ENCODE measurements around the gene KCNQ5.

KCNQ5 gene

DNA sequence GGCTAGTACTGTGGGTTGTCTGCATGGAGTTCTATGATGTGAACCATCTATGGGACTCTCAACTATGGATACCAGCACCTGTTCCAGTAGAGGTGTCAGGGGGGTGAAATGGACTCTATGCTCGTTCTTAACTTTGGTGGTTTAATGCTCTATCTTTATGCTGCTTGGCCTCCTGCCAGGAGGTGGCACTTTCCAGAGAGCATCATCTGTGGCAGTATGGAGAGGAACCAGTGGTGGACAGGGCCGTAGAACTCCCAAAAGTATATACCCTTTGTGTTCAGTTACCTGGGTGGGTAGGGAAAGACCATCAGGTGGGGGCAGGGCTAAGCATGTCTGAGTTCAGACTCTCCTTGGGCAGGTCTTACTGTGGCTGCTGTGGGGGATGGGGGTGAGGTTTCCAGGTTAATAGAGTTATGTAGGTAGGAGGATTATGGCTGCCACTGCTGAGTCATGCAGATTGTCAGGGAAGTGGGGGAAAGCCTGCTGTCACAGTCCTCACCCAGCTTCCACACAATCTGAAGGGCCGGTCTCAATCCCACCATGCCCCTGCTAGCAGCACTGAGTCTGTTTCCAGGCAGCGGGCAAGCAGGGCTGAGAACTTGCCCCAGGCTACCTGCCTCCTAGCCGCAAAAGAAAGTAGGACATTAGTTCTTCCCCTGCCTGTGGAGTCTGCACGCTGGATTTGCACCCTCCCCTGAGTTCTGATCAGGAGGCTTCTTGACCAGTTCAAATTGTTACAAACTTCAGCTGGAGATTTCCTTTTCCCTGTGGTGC, 284.0 kb downstream of the KCNQ5 start:
- DNase-seq (ENCODE audit: low spot score): no peak

DNA sequence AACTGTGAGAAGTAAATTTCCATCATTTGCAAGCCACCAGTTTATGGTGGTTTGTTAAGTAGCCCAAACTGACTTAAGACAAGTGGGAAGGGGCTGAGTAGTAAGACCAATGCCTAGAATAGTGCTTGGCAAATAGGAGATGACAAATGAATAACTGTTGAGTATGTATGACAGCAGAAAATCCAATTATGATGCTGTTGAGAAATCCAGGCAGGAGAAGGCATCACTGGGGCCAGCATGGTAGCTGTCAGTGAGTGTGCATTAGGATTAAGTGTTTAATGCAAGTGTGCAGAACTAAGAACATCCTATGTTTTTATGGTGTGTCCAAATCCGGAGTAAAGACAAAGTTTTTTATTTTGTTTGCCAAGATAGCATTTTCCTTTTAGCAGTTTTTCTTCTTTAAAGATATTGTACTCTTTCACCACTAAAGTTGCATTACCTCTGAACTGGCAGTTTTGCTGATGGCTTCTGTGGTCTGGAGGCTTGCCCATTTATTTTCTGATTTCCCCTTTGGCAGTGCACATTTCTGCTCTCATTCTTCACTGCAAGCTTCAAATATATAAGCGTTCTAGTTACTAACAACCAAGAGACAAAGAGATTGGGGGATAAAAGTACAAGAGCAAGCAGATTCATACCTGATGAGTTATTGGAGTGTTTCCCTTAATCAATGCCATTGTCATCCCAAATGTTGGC, 289.7 kb downstream of the KCNQ5 start:
- DNase-seq (ENCODE audit: low spot score): no peak

DNA sequence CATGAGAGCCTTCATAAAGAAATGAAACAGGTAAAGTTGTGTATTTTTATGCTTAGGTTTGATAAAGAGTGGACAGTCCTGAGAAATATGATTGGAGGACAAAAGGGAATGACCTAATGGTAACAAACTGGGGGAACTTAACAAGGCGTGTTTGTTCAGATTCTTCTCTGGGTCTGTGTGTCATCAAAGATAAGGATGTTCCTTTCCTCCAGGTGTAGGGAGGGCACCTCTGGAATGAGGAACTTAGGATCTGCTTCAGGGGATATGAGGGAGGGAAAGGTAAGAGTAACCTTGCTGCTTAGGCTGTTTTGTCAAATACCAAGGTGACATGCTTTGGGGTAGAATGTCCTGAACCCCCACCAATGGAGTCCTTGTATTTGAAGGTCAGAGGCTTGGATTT, 291.9 kb downstream of the KCNQ5 start:
- no peak for DNase-seq (ENCODE audit: low spot score)

DNA sequence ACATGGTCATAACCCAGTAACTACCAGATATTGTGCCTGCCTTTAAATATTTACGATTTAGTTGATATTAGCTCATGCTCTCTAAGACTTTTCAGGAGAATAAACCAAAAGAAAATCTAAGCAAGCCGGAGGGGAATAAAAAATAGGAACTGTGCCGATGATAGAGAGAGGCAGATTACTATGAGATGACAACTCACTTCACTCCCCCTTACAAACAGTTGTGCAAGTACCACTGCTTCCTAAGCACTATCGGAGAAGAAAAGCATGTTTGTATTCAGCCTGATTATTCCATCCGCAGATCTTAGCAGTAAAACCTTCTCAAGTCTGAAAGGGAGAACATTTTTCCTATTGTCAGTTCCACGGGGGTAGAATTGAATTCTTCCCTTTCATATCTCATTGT, 294.4 kb downstream of the KCNQ5 start:
- DNase-seq (ENCODE audit: low spot score): no peak

DNA sequence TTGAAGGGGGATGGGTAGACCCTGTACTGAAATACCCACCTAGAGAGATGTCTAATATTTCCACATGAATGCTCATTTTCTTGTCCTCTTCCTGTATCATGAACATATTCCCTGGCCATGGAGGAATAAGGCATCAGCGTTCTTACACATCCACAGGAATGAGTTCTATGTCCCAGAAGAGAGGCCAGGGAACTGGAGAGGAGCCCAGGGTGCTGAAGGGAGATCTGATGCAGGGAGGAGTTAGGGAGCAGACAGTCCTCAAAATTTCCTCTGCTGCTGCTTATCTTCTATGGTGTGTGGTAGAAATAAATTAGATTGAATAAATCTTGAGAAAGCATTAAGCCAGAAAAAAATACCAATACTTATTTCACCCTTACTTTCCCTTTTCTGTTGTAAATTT, 295.0 kb downstream of the KCNQ5 start:
- no peak for DNase-seq (ENCODE audit: low spot score)

DNA sequence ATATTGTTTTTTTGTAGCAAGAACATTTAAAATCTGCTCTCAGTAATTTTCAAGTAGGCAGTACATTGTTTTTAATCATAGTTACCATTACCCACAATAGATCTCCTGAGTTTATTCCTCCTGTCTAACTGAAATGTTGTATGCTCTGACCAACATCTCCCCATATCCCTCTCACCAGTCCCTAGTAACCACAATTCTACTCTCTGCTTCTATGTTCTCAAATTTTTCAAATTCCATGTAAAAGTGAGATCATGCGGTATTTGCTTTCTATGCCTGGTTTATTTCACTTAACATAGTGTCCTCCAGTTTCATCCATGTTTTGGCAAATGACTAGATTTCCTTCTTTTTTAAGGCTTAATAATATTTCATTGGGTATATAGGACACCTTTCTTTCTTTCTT, 300.5 kb downstream of the KCNQ5 start:
- no peak for DNase-seq (ENCODE audit: low spot score)

DNA sequence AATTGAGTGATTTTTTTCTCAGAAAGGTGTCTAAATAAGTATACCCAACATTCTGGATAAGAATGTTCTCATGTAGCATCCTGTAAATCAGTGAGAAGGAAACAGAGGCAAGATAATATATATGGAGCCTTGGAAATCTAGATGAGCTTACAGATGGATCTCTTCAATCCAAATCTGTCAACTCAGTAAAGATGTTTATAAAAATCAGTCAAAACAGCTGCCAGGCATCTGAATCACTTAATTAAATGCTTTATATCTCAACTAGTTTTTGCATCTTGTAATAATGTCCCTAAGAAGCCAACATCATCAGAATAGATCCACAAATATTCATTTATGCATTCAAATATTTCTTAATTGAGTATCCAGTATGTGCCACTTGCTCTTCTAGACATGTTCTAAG, 303.3 kb downstream of the KCNQ5 start:
- no peak for DNase-seq (ENCODE audit: low spot score)

DNA sequence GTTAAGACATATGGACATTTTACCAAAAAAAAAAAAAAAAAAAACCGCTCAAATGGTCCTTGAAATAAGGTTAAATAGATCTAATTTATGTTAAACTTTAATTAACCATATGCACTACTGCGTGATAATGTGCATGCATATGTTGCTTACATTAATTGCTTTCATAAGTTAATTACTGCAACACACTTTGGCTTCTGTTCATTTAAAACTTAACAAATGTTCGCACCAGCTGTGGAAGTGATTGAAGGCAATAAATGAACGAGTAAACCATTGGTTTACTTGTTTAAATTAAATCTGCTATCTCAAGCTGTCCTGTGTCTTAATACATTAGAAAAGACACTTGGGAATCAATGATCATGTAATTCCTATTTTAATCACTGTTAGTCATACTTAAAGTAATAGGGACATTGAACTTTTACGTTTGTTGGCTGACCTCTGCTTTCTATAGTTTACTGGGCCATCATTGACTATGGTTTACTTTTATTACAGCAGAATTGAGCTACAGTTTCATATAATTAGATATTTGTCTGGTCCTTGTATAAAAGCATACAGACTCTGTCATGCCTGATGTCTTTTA, 308.8 kb downstream of the KCNQ5 start:
- DNase-seq (ENCODE audit: low spot score): no peak

DNA sequence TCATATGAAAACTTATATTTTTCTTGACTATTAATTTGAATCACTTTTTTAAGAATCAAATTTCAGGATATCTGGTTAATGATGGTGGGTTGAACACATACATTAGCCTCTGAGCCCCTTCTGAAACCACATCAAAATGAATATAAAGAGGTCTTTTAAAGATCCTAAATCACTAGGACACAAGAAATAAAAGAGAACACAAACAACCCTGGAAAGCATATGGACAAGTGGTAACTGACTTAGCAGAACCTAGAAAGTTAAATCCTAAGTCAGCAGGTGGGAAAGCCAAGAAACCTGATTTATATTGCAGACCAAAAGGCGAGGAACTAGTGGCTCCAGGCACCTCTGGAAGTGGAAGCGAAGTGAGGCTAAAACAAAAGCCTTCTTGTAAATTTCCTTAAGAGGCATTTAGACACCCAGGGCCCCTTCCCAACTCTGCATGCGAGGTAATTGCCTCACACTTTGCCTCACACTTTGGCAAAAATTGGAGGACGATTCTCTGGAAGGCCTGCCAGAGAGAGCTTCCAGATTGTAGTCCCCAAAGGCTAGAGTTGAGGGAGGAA, 309.5 kb downstream of the KCNQ5 start:
- no peak for DNase-seq (ENCODE audit: low spot score)

DNA sequence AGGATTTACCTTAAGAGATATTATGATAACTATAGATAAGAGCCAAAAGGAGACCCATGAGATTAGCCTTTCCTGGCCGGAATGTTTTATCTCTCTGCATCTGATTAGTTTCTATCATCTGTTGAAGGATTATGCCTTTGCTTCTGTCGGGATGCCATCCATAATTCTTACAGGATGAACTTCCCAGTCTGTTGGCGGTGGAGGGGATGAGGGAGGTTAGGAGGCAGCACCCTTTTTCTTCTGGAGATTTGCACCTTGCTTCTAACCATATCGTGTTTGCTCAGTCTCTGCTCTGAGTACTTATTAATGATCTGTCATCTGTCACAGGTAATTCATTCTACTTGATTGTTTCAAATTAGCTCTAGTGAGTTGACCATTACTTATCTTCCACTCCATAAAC, 311.4 kb downstream of the KCNQ5 start:
- DNase-seq (ENCODE audit: low spot score): no peak

DNA sequence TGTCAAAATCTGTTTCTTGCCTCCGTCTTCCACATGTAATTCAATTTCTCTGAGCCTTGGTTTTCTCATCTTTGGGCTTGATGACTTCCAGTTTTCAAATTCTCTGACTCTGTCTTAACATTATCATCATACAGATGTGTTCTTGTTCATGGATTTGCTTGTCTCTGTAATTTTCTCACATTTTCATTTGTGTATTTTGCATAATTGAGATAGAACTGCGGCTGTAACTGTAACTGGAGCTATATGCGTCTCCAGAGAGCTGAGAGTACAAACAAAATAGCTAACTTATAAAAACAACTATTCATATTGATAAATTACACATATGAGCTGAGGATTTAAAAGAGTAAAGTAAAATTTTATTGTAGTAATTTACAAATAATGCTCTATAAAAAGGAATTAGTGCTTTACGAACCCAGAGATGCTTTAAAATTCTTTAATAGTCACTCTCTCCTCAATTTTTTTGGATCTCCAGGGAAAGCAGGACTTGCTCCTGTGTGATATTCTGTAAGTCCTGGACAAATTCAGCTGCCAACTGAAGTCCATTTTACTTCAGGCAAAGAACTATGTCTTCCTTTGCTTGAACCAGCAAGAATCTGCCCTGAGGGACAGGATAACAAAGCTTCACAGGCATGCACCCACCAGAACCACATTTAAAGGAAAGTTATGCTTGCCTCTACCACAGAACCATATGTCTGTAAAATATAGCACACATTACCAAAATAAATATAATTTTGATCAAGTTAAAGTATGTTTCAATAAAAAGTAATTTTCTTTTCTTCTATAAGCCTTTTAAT, 315.1 kb downstream of the KCNQ5 start:
- DNase-seq (ENCODE audit: low spot score): no peak

DNA sequence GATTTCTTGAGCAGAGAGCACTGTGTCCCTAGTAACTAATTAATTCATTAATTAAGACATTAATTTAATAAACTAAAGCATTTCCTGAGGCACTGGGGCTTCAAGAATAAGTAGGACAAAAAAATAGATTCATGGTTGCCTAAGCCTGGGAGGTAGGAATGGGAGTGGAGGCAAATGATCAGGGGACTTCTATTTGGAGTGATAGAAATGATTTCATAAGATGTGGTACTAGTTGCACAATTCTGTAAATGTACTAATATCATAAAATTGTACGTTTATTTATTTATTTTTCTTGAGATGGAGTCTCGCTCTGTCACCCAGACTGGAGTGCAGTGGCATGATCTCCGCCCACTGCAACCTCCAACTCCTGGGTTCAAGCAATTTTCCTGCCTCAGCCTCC, 316.2 kb downstream of the KCNQ5 start:
- no peak for DNase-seq (ENCODE audit: low spot score)

DNA sequence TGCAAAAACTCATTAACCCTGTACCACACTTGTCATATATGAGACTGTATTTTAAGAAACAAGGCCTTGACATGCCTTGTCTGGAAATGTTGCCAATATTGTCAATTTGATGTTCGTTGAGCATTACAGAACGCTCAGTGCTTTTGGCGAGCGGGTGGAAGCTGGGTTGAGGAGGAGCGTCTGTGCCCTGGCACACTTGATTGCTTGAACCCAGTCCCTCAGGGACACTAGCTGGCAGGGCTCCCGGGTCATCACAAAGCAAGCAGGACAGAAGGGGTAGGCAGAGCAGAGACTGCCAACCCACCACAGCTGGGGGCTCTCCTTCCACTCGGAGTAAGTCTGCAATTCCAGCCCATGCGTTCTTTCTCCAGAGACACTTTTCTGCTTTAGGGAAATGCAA, 317.1 kb downstream of the KCNQ5 start:
- DNase-seq (ENCODE audit: low spot score): no peak

DNA sequence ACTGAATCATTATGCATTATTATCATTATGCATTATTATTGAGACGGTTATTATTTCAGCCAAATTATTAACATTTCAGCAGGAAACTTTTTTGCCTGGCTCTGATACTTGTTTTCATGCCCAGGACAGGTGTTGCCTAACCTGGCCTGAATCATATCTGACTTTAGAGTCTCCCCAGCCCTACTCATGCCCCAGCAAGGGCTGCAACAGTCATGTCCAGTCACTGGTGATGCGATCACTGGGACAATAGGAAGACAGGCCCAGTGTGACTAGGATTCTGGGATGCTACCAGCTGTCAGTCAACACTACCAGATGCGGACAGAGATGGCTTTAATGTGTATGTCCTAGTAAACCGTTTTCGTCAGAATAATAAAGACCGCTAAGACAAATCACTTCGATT, 318.4 kb downstream of the KCNQ5 start:
- no peak for DNase-seq (ENCODE audit: low spot score)

DNA sequence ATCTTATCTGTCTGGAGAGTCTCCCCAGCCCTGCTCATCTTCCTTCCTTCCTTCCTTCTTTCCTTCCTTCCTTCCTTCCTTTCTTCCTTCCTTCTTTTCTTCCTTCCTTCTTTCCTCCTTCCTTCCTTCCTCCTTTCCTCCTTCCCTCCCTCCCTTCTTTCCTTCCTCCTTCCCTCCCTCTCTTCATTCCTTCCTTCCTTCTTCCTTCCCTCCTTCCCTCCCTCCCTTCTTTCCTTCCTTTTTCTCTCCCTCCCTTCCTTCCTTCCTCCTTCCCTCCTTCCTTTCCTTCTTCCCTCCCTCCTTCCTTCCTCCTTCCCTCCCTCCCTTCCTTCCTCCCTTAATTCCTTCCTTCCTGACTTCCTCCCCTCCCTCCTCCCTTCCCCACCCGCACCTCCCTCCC, 319.4 kb downstream of the KCNQ5 start:
- DNase-seq (ENCODE audit: low spot score): no peak

DNA sequence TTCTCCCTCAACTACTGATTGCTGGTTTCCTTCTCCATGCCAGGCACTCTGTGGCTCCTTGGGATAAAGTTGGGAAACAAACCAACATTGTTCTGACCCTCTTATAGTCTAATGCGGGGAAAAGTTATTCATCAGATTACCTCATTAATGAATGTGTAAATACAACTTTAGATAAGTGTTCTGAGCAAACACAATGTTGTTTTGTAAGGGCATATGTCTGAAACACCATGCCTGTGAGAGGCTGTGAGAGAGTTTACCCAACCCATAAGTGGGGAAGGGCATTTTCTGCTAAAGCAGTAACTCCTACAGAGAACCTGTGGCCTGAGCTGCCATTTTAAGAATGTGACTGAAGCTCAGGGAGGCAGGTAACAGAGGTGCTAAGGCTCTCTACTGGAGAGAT, 319.9 kb downstream of the KCNQ5 start:
- no peak for DNase-seq (ENCODE audit: low spot score)

DNA sequence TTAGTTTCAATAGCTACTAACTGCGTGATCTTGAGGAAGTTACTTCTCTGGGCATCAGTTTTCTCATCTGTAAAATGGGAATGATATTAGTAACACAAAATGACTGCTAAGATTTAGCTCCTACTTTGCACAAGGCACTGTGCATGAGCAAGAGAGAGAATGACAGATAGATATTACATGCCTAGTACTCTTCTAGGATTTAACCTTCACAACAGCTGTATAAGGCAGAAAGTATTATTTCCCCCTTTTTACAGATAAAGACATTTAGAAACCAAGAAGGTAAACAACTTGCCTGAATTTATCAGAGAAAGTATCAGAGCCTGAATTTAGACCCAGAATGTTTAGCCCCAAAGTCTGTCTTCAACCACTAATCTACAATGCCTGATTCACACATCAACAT, 321.8 kb downstream of the KCNQ5 start:
- no peak for DNase-seq (ENCODE audit: low spot score)

DNA sequence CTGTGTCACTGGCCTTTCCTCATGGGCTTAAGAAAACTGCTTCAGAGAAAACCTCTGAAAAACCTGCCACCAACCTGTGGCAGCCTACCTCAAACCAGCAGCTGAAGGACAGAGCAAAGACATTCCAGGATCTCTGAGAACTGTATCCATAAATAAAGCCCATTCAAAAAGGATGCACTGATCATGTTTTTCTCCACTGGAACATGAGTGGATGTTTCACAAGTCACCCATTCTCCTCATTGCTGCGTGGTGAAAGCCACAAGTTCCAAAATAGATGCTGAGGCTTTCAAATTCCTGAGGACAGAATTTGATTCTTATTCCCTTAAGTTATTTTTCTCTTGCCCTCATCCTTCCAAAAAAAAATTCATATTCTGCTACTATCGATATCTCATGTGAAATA, 322.8 kb downstream of the KCNQ5 start:
- DNase-seq (ENCODE audit: low spot score): no peak

DNA sequence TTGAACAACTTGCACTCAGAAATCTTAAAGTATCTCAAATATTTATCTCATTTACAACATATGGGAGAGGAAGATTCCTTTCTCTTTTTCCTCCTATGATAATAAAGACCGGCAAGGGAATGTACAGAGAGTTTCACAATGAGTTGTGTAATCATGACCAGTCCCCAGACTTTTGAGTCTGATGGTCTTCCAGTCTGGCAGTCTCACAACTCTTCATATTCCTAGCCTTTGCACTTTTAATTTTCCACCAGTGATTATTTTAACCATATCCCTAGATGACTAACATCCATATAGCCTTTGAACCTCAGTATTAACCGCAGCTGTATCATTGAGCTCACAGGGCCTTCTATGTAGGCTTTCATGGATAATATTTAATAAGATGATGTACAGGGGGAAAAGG, 324.9 kb downstream of the KCNQ5 start:
- DNase-seq (ENCODE audit: low spot score): no peak

DNA sequence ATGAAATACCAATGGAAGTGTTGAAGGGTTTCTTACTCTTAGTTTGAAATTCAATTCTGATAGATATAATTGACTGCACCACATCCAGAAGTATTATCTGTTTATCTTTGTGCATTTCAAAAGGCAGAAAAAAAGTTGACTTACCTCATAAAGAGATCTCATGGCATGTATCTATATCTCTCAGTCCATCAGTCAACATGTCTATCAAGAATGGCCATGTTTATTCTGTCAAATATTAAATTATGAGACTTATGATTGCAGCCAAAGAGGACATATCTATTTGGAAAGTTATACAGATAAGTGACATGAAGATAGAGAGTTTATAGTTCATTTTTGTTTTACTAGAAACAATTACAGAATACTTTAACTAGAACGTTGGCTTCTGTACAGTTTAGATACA, 325.7 kb downstream of the KCNQ5 start:
- no peak for DNase-seq (ENCODE audit: low spot score)

DNA sequence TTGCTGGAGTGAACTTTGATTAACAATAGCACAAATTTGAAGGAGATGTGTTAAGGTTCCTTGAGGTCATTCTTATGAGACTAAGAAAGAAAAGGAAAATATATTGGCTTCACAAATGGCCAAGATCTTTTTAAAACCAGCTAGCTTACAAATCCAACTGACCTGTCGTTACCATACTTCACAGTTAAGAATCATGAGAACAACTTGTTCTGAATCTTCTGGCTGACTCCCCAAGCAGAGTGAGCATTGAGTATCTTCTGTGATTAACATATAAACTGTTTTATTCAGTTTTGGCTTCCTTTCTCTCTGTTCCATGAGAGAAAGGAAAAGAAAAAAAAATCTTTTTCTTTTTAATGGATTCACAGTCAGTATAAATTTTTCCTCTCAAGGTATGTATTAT, 326.3 kb downstream of the KCNQ5 start:
- DNase-seq (ENCODE audit: low spot score): no peak

DNA sequence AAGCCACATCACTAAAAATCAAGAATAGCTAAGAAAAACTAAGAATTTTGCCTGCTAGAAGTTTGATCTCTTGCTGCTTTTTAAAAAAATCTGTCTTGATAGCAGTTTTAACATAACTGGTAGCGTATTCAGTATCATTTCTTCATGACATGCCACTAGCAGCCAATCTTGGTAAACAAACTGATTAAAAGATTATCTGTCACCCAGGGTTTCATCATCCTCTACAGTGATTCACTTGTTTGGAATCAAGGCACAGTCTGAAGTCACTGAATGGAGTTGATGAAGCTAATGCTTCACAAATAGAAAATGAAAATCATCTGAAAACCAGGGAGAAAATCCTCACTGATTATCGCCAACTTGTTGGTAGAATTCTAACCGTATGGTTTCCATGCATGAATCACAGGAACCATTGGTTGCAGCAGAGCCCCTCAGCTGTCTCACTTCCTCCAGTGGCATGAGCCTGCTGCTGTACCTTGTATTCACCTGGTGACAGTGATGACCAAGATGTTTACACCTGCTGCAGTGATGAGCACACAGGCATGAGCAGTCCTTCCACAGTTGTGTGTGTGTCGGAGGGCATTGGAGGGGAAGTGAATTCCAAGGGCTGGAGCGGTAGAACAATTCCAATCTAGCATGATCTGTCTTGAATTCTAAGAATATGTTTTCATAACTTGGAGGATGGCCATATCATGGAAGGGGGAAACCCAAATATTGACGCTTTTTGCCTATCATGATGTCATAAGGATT, 328.4 kb downstream of the KCNQ5 start:
- no peak for DNase-seq (ENCODE audit: low spot score)
